ENCODE results near the gene AGAP1.

DNA sequence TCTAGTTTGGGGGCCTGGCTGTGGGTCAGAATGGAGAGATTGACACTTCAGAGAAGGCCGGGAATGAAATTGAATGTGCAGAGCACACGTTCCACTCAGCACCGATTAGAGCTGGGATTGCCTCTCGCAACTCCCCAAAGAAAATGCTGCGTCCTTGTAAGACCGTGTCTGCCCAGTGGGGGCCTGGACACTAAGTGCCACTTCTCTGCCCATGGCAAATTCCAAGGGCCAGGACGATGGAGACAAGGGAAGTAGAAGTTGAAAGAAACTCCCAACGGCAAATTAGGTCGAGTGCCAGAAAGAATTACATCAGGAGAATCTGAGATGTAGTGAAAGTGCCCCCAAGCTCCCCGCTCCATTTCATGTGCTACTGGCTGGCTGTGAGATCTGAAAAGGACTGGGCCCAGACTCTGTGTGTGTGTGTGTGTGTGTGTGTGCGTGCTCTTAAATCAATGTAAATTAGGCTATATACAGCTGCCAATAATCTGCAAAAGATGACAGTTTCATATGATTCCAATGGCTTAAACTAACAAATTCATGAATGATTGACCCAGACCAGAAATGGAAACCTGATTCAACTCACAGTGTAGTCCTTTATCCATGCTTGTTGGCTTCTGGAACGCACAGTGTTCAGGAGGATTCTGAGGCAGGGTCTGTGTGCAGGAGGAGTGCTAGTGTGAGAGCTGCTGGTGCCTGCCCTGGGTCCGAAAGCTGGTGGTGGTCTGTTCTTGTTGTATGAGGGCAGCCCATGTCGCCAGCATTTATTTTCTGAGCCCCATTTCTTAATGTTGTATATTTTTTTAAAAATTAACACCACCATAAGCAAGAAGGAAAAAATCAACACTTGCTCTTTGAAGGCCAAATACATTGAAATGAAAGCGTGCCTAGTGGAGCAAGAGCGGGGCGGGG, 234.3 kb downstream of the AGAP1 start:
- TF ChIP-seq, protein P1, sequence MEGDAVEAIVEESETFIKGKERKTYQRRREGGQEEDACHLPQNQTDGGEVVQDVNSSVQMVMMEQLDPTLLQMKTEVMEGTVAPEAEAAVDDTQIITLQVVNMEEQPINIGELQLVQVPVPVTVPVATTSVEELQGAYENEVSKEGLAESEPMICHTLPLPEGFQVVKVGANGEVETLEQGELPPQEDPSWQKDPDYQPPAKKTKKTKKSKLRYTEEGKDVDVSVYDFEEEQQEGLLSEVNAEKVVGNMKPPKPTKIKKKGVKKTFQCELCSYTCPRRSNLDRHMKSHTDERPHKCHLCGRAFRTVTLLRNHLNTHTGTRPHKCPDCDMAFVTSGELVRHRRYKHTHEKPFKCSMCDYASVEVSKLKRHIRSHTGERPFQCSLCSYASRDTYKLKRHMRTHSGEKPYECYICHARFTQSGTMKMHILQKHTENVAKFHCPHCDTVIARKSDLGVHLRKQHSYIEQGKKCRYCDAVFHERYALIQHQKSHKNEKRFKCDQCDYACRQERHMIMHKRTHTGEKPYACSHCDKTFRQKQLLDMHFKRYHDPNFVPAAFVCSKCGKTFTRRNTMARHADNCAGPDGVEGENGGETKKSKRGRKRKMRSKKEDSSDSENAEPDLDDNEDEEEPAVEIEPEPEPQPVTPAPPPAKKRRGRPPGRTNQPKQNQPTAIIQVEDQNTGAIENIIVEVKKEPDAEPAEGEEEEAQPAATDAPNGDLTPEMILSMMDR (IDR thresholded peaks at IDR 0.05), result no peak
- TF ChIP-seq POLR2A (IDR thresholded peaks at IDR 0.05), result no peak
